GM19395 (cell line): ENCODE measurements around the gene MYO1A.

ENCODE experiments used
- ATAC-seq: cut with Tn5 transposase; IDR thresholded peaks from one replicate; pipeline ENCODE4 v1.9.1; 2021; ENCODE audit warnings: mild to moderate bottlenecking, moderate library complexity; ENCODE audit not compliant: unreplicated experiment

MYO1A gene

DNA sequence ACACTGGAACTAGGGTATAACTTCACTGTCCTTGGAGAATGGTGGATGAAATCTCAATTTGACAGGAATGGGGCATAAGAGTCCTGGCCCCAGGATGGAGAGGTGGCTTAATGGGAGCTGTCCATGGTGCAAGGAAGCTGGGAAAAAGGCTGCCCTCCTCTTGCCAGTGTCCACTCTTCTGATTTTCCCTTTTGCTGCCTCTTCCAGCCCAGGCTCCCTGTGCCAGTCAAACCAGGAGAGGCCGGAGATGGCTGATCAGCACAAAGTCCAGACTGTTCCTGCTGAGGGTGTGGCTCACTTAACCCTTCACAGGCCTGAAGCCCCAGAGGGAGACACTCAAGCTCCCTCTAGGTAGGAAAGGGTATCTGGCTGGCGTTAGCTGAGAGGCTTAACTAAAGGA, at the start of gene MYO1A:
Gene MYO1A, minus strand, starts transcription at position 240 of the 400 bp plus-strand sequence. CDS start 1,806 bp downstream, outside the sequence.
- no peak for ATAC-seq

DNA sequence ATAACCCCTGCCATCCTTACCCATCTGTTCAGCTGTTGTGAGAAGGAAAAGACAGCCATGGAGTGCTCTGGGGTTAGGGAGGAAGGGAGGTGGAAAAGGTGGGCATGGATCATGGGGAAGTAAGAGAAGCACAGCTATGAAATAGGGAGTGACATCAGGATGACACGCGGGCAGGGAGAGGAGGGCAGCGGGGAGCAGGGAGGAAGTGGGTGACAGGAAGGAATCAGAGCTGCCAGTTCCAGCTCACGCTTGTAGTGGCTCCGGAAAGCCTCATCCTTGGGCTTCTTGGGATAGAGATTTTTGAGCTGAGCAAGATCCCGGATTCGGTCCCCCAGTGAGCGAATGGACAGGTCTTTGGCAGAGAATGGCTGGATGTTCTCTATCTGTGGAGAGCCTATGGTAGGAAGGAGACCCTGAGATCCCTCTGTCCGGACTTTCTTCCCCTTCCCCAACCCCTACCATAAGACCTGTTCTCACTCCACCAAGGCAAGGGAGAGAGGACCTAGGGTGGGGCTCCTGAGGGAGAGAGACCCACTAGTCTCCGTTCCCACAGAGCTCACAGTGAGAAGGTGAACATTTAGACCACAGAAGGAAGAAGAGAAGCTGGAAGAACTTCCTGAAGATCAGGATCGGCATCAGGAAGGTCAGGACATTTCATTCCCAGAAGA, 49.3 kb upstream of the MYO1A start:
- ATAC-seq, result no peak

DNA sequence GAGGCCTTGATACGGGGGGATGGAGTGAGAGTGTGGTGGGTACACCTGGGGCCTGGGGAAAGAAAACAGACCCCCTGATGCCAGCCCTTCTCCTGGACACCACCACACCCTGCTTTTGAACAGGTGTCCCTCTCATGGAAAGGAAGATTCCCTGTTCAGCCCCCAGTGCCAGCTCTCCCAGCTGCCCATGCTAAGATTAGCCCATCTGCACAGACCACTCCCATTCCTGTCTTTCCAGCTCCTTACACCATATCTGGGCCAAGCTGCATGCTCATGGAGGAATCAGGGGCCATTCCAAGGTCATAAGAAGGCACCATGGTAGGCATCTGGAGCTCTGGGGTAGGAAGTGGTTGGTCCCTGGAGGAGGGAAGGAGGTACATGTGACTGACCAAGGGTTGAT, 48.6 kb upstream of the MYO1A start:
- ATAC-seq, result no peak

DNA sequence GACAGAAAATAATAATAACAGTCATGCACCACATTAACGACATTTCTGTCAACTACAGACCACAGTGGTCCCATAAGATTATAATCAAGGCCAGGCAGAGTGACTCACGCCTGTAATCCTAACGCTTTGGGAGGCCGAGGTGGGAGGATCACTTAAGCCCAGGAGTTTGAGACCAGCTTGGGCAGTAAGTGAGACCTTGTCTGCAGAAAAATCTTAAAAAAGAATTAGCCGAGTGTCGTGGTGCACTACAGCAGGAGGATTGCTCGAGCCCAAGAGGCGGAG, 47.6 kb upstream of the MYO1A start:
- ATAC-seq, result no peak

DNA sequence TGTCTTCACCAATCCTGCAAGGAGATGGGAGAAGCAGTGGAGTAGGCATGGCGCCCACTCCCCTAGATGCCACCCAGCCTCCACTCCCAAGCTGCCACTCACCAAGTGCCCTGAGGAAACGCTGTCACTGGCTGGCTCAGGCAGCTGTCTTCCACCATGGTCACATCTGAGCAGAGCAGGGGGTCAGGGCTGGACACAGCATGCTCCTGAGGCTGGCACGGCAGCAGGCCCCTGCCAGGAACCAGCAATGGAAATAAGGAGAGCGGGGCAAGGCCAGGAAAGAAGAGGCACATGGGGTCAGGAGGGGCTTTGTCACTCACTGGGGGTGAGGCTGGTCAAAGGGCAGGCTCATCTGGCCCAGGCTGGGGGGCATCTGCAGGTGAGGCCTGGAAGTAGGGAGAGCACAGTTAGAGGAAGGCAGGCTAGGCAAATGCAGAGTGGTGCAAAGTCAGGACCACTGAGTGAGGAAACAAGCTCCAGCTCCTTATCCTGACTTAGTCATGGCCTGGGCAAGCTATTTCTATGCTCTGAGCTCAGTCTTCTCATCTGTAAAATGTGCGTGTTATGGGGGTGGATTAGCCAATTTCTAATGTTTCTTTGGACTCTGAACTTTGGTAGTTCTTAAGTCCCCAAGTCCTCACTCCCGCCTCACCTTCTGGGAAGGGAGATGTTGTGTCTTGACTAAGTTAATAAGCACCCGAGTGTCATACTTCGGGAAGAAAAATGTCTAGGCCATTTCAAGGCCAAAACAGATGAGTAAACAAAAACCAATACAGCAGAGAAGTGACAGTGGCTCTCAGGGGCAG, 47.0 kb upstream of the MYO1A start:
- no peak for ATAC-seq

DNA sequence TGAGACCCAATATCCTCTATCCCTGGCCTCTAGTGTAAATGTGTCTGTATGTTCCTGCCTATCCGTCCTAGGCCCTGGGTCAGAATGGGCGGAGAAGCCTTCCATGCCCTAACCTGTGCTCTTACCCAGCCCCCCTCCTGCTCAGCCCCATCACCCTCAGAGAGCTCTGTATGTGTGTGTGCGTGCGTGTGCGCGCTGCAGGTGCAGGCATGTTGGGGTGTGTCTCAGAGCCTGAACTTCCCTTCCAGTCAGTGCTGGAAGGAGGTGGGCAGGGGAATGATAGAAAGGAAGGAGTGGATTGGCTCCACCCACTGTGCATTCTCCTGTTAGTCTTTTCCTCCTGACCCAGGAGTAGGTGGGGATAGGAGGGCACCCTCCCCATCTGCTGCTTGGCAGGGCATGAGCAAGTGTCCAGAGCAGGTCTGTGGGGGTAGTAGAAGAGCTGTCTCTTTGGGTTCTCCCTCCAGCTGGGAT, 46.2 kb upstream of the MYO1A start:
- no peak for ATAC-seq

DNA sequence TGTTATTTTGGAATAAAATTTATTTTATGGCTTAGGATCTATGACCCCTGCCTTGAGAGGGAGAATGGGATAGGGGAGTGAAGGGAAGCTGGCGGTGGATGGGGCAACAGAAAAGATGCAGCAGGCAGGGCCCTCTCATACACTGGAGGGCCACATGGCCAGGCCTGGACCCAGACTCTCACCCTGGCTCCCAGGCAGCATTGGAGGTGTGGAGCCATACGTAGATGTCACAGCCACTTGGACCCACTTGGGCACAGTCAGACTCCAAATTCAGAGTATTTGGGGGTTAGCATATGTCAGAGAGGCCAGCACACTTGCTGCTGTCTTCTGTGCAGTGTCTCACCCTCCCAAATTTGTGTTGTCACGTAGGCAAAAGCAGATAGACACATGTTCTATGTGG, 45.5 kb upstream of the MYO1A start:
- ATAC-seq, result no peak

DNA sequence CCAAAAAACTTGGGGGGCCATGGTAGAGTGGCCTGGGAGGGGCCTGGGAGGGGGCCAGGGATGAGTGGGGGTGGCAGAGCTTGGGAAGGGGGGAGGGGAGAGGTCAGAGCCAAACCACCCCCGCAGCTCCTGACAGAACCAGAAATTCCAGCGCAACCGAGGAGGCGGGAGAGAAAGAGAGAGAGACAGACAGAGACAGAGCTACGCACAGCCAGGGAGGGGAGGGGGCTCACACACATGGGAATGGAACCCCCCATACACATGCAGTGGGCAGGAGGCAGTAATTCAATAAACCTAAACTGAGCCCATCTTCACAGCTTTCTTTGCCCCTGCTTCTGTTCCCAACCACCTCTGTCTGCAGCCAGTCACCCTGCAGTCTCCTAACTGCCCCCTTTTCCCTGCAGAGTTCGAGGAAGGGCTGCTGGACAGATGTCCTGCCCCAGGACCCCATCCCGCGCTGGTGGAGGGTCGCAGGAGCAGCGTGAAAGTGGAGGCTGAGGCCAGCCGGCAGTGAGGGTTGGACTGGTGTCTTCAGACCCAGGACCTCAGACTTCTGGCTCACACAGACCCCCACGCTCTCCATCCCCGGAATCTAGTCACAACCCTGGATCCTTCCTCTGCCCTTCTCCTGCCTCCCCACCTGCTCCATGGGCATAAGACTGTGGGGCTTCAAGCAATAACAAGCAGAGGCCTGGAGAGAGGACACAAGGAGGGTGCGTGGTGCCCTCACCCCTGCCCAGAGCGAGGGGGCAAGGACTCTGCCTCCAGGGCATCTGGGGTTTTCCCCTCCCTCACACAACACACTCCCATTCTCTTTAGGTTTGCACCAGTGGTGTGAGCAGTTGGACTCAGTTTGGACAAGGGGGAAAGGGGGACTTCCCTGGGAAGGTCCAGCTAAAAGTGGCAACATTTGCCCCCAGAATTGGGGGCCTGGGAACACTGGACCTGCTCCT, 44.6 kb upstream of the MYO1A start:
- no peak for ATAC-seq

DNA sequence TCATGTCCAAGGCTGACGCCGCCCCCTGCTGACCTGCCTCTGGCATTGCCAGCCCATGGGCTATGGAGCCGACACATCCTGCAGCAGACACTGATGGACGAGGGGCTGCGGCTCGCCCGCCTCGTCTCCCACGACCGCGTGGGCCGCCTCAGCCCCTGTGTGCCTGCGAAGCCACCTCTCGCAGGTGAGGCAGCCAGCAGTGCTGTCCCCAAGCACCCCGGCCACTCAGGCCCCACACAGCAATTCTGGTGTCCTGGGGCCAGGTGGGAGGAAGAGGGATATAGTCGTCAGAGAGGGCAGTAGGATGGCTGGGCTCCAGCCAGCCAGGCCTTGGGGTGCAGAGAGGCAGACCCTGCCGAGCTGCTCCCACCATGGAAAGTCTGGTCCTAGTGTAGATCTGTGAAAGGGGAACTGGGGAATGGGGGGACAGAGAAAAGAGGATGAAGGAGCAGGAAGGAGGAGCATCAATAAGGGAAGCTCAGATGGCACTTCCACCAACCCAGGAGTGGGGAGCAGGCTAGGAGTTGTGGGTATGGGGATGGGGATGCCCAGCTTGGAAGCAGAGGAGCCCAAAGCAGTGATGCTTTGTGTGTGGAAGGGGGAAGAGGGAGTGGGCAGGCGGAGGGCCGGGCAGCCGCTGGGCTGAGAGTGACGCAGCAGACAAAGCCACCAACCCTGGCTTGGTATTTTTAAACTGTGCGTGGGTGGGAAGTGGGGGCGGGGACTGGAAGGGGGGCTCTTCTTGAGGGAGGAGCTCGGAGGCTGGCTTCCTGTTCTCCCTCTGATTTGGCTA, 43.7 kb upstream of the MYO1A start:
- ATAC-seq, result no peak

DNA sequence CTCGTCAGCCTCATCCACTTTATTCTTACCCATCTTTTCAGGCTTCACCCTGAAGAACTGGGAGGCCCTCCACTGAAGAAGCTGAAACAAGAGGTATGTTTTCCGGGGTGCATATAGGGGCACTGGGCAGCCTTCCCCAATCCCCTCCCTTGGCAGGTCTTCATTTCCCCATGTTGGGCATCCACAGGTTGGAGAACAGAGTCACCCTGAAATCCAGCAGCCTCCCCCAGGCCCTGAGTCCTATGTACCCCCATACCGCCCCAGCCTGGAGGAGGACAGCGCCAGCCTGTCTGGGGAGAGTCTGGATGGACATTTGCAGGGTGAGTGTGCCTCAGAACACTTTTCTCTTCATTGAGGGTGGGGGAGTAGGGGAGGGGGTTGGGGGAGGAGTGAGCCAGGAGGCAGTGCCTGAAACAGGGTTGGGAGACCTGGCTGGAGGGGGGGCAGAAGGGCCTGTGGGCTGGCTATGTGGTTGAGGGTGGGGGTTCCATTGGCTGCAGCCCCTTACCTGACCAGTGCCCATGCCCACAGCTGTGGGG, 43.0 kb upstream of the MYO1A start:
- ATAC-seq, result no peak

DNA sequence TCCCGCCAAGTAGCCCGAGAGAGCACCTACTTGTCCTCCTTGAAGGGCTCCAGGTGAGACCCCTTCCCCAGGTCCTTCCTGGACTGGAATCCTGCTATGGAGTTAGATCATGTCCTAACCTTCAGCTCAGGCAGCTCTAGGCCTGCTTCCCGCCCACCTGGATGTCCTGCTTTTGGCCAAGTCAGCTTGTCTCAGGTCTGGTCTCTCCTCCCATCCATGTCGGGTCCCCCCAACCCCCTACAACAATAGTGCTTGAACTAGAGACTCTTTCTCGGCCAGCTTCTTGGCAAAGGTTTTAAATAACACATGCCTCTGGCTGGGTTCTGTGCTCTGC, 42.6 kb upstream of the MYO1A start:
- no peak for ATAC-seq

DNA sequence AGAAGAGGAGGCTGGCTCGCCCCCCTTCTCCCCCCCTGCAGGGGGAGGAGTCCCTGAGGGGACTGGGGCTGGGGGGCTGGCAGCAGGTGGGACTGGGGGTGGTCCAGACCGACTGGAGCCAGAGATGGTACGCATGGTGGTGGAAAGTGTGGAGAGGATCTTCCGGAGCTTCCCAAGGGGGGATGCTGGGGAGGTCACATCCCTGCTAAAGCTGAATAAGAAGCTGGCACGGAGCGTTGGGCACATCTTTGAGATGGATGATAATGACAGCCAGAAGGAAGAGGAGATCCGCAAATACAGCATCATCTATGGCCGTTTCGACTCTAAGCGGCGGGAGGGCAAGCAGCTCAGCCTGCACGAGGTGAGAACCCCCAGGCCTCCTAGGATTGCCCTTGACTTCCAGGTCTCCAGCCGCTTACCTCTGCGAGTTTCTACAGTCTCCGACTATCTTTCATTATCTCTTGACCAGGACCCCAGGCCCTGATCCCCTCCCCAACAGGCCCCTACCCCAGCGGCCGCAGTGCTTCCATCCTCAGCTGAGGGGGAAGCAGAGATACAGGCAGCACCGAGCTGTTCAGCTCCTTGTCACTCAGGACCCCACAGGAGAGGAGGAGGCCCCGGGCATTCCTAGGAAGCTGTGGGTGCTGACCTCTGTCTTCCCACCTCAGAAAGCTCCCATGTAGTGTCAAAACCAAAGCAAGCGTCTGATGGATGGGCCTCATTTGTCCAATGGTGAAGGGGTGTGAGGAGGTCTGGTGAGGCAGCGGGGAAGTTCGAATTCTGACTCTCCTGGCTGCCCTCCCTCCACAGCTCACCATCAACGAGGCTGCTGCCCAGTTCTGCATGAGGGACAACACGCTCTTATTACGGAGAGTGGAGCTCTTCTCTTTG, 42.0 kb upstream of the MYO1A start:
- ATAC-seq, result no peak

DNA sequence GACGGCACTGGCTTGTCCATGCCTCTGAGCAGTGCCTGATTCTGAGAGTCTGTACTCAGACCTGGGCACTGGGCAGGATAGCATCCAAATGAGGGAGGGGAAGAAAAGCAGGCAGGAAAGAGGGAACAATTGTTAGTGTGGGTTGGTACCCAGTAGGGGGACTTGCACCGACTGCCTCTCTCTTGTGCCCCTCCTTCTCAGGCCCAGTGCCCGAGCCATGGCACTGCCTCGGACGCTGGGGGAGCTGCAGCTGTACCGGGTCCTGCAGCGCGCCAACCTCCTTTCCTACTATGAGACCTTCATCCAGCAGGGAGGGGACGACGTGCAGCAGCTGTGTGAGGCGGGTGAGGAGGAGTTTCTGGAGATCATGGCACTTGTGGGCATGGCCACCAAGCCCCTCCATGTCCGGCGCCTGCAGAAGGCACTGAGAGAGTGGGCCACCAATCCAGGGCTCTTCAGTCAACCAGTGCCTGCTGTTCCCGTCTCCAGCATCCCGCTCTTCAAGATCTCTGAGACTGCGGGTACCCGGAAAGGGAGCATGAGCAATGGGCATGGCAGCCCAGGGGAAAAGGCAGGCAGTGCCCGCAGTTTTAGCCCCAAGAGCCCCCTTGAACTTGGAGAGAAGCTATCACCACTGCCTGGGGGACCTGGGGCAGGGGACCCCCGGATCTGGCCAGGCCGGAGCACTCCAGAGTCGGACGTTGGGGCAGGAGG, 41.2 kb upstream of the MYO1A start:
- ATAC-seq, result no peak

DNA sequence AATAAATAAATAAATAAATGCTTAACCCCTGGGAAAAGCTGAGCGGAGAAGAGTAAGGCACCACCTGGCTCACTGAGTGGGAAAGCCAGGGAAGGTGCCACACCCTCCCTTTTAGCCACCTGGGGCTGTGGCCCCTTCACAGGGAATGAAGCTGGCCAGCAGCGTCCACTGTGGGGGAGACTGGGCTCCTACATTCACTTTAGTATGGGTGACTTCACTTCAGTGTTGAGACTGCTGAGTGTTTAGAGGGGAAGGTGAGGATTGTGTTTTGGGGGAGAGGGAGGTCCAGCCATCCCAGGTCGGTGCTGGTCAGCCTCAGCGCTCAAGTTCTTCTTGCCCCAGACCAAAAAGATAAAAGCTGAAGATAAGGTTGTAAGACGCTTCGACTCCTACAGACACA, 40.6 kb upstream of the MYO1A start:
- ATAC-seq, result no peak

DNA sequence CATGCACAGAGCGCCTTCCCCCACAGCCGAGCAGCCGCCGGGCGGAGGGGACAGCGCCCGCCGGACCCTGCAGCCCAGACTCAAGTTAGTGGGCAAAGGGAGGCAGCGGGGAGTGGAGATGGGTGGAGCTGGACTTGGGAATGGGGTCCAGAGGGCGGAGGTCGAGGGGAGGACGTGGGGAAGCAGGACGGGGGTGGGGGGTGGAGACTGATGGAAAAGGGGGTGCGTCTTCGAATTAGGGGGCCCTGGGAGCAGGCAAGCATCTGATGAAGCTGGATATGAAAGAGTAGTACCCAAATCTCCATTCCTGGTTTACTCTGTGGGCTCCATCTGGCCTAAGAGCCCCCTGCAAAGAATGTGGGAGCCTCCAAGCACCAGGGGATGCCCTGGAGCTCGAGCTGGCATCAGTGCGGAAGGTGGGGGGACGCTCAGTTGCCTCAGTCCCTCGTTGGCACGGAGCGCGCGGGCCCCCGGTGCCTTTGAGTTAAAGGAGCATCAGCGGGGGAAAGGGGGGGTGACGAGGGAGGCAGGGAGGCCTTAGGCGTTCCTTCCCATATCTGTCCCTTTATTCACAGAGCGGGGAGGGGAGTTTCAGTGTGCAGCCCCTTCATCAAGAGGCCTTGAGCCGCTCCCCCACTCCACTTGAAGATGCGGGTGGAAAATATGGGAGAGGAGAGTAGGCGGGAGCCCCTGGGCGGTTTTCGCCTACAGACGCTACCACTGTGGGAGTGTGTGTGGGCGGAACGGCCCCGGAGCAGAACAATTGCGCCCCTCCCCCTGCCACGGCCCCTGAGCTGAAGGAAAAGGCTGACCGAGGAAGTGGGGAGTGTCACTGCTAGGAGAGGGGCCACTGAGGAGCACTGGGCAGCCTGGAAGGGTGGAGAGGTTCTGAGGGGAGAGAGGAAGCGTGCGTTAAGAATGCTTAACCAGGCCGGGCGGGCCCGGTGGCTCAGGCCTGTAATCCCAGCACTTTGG, 39.6 kb upstream of the MYO1A start:
- no peak for ATAC-seq

DNA sequence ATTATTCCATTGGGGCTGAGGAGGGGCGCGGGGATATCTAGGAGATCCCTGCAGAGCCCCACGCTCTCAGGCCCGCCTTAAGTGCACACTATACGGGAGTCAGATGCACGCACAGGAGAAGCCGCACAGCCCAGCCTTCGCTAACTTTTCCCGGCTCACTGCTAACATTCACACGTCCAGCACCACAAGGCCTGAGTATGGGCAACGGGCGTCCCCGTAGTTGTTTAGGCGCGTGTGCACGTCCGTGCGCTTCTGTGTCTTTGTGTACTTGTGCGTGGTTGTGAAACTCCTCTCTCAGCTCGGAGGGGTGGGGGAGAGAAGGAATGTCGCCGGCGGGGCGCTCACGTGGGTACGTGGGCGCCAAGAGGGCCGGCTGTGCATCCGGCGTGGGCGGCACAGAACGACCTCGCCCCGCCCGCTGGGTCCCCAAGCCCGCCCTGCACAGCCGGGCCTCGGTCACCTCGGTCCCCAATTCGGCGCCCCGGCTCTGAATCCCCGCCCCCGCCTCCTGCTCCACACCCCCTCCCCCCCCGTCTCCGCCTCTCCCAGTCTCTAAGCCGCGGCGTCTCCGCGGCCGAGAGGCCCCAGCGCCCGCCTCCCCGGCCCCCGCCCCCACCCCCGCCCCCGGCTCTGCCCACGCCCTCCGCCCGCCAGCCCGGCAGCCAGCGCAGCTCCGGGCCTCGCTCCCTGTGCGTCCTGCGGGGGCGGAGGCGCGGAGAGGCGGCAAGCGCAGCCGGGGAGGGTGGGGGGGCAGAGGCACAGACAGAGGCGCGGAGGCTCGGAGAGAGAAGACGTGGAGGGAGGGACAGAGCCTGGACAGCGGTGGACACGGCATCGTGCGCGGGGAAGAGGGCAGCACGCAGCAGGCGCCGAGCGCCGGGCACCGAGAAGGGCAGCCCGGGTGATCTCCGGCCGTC, 38.7 kb upstream of the MYO1A start, which contains the start of gene NAB2:
Gene NAB2, plus strand, starts transcription at position 761 of the 917 bp plus-strand sequence. CDS start 158 bp downstream, outside the sequence.
- ATAC-seq, result peak; percentile 58
